ENCODE results near the gene ZNF543.
"Not testable (repeated sequence)": the region's sequence is repeated elsewhere in the genome, so short reads cannot be mapped to it uniquely, and the experiment has no call there.

Gene ZNF543

DNA sequence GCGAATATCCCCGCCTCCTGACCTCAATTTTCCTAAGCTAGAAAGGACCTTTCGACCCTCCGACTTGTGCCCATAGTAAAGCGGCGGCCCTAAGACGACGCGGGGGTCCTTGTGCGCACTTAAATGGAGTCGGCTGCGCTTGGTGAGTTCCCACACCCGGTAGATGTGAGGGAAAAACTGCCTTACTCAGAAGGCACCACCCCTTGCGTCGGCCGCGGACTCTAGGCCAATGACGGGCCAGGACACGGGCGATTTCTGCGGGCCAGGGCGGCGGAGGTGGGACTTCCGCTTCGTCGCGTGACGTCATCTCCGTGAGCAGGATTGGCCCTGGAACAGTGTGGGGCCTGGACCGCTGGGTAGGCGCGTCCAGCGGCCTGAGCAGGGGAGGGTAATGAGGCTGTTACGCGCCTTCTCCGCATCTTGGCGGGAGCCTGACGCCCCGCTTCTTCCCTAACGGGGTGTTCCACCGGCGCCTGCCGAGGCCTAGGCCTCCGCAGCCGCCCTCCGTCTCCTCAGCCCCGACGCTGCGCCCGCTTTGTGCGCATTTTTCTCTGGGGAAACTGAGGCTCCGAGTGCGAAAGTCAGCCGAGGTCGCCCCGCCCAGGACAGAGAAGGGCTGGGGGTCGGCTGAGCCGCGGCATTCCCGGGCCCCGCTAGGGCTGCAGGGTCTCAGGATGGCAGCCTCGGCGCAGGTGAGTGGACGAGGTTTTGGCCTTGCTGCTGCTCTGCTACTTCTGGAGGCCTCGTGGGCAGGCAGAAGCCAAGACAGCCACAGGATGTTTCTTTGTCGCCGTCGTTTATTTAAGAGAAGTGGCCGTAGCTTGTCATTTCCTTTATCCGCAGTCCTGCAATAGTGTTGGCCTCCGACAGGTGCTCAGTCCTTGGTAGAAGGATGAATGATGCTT lies at the start of gene ZNF543:
Gene ZNF543 (plus strand): TSS at position 293 of the 905 bp plus-strand sequence. CDS start 382 bp downstream, at position 675.
- peak; percentile 89 for DNase-seq

DNA sequence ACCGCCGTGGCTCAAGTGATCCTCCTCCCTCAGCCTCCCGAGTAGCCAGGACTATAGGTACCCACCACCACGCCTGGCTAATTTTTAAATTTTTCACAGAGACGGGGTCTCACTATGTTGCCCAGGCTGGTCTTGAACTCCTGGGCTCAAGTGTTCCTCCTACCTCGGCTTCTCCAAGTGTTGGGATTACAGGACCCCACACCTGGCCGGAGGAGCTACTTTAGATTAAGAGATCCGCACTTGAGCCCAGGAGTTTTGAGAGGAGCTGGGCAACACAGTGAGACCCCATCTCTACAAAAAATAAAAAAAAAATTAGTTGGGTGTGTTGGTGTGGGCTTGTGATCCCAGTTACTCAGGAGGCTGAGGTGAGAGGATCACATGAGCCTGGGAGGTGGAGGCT lies 49.0 kb upstream of the ZNF543 start:
- no peak for DNase-seq

DNA sequence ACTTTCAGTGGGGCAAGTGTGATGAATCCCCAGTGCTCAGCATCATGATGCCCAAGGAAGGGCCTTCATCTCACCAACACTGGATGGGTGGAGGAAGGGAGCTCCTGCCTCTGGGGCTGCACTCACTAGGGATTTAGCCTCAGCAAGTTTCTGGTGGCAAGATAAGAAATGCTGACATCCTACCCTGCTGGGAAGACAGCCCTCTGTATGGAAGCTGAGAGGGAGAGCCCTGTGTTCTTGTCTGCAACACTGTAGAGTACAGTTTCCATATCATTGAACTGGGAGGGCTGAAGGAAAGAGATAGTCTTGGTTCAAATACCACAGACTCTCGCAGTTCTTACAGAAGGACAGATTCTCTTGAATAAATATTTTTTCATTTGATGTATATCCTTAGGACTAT lies 47.3 kb upstream of the ZNF543 start:
- DNase-seq, result no peak

DNA sequence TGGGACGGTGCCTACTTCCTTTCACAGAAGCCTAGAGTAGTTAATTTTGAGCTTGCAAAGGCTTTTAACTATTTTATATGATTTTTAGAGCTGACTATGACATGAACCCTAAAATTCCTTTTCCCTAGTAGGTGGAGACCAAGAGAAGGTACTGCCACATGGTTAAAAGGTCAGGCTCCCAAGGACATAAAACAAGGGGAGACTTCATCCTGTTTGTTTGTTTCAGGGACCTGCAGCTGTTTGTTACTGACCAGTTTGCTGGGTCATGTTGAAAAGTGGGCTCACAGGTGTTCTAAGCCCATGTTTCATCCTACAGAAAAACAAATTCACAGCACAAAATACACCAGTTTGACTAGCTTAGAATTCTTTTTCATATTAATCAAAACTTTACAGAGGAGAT lies 43.8 kb upstream of the ZNF543 start:
- no peak for DNase-seq

DNA sequence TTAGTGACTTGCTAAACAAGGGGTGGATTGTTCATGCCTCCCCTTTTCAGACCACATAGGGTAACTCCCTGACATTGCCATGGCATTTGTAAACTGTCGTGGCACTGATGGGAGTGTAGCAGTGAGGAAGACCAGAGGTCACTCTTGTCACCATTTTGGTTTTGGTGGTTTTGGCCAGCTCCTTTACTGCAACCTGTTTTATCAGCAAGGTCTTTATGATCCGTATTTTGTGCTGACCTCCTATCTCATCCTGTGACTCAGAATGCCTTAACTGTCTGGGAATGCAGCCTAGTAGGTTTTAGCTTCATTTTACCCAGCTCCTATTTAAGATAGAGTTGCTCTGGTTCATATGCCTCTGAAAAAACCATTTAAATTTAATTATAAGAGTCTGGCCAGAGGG lies 41.8 kb upstream of the ZNF543 start:
- not testable (repeated sequence) for DNase-seq

DNA sequence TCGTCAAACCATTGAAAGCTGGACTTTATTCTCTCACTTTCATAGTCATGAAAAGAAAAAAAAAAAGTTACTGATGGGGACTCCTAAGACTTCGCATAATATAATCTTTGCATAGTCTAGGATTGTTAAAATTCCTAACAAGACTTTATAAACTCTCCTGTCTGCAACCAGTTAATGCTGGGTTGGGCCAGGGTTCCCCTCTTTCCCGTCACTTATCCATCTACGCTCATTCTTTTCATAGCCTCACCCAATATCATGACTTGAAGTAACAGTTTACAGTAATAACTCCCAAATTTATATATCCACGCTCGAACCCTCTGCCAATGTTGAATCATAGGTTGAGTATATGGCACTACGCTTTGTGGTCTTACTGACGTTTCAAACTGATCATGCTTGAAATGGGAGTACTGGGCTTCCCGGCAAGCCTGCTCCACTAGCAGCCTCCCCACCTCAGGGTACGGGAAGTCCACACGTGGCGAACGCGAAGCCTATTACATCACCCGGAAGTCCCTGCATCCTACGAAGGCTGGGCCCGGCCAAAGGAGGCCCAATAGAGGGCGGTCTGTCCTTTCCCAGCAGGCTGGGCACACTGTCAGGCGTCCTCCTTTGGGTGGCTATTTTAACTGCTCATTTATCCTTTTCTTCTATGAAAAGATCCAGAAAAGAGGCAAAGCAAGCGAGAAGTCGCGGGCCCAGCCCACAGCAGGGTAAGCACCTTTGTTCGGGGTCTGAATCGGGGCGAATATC lies 40.7 kb upstream of the ZNF543 start:
- peak; percentile 89 for DNase-seq

DNA sequence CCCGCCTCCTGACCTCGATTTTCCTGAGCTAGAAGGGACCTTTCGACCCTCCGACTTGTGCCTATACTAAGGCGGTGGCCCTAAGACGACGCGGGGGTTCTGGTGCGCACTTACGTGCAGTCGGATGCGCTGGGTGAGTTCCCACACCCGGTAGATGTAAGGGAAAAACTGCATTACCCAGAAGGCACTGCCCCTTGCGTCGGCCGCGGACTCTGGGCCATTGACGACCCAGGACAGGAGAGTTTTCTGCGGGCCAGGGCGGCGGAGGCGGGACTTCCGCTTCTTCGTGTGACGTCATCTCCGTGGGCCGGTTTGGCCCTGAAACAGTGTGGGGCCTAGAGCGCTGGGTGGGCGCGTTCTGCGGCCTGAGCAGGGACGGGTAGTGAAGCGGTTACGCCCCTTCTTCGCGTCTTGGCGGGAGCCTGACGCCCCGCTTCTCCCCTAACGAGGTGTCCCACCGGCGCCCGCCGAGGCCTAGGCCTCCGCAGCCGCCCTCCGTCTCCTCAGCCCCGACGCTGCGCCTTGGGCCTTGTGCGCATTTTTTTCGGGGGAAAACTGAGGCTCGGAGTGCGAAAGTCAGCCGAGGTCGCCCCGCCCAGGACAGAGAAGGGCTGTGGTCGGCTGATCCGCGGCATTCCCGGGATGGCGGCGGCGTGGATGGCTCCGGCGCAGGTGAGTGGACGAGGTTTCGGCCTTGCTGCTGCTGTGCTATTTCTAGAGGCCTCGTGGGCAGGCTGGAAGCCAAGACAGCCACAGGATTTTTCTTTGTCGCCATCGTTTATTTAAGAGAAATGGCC lies 39.9 kb upstream of the ZNF543 start, which contains the start of gene ZNF460:
Gene ZNF460 (plus strand): TSS at position 321 of the 797 bp plus-strand sequence. CDS start 322 bp downstream, at position 643.
- DNase-seq, result peak; percentile 92

DNA sequence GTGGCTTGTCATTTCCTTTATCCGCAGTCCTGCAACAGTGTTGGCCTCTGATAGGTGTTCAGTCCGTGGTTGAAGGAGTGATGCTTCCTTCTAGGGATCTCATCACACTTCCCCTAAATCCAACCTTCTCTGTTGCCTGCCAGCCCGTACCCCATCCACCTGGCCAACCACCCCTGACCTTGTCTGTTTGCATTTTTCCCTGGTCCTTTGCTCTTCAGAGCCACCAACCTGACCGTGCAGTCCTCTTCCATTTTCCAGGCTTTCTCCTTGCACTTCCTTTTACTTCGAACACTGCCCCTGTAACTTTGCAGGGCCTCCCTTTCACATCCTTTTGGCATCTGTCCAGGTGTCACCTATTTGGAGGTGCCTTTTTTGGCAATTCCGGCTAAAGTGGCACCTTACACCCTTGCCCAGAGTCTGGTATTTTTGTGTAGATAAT lies 39.3 kb upstream of the ZNF543 start:
- DNase-seq, result no peak

DNA sequence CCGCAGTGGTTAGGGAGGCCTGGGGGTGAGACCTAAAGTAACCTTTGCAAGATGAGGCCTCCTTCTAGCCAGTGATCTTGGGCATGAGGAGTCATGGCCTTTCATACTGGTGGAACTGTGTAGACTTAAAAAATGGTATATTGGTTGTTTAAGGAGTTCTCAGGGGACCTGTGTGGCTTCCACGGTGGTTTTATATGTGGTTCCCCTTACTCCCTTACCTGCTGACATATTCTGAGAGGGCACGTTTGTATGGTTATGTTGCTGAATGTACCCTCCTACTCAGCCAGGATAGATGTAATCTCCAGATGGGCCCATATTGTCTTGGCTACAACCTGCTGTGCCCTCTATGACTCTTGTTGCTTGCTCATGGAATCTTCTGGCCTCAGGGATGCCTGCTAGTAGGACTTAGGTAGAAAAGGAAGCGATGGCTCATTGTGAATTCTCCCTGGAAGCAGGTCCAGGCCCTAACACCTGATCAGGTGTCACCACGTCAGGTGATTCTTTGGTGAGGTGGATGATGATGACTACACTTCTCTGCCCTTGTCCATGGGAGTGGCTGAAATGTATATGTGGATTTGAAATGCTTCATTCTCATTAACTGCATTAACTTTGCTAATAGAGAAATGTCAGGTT lies 38.1 kb upstream of the ZNF543 start:
- DNase-seq, result no peak

DNA sequence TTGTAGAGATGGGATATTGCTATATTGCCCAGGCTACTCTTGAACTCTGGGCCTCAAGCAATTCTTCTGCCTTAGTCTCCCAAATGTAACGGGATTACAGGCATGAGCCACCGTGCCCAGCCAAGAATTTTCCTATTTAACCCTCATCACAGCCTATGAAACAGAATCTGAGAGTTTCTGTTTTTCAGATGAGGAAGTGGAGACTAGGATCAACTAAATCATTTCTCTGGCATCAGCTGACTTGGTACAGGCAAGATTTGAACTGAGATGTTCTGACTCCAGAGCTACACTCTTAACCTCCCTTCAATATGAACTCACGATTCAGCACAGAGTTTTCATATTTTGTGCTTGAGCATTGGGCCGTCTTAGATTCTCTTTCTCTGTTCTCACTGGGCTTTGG lies 31.9 kb upstream of the ZNF543 start:
- no peak for DNase-seq

DNA sequence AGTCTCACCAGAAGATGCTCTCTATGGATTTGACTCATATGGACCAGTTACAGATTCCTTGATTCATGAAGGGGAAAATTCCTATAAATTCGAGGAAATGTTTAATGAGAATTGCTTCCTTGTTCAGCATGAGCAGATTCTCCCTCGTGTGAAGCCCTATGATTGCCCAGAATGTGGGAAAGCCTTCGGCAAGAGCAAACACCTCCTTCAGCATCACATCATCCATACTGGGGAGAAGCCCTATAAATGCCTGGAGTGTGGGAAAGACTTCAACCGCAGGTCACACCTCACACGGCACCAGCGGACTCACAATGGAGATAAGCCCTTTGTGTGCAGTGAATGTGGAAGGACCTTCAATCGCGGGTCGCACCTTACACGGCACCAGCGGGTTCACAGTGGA lies 29.3 kb upstream of the ZNF543 start:
- no peak for DNase-seq

DNA sequence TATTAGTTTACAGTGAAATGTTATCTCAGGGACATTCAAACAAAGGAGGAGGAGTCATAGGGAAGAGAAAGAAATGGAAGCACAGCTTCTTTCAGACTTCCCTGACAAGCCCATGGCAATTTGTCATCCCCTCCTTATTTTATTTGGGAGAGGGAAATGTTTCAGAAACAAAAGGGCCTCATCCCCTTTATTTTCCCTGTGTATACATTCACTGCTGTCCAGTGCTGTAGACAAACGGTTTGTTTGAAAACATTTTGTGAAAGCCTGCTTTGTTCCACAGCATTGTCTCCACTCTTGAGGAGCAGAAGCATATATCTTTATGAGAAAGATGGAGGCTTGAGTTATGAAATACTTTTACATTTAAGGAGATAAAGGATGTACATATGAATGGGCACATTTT lies 27.7 kb upstream of the ZNF543 start:
- DNase-seq, result no peak

DNA sequence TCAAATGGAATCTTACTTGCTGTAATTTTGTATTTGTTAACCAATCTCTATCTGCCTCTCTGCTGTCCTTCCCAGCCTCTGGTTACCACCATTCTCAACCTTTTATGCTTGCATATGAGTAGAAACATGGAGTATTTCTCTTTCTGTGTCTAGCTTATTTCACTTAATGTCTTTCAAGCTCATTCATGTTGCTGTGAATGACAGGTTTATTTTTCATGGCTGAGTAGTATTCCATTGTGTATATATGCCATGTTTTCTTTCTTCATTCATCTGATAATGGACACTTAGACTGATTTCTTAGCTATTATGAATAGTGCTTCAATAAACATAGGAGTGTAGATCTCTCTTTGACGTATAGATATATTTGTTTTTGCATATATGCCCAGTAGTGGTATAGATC lies 26.6 kb upstream of the ZNF543 start:
- no peak for DNase-seq

DNA sequence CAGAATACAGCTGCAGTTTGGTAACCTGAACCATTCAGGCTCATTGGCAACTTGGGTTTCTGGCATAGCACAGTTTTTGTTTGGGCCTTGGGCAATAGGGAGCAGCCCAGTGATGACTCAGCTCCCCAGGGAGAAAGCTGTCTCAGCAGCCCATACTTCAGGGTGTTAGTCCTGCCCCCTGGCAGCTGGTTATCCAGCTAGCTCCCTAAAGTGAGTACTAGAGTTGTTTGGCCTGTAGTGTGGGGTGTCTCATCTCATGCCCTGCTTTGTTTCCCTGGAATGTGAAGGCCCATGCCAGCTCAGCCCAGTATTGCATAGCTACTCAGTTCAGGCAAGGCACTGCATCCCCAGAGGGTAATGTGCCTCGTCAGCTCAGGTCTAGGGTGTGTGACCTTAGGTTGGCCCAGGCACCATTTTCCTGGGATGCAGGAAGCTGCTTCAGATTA lies 18.2 kb upstream of the ZNF543 start:
- no peak for DNase-seq

DNA sequence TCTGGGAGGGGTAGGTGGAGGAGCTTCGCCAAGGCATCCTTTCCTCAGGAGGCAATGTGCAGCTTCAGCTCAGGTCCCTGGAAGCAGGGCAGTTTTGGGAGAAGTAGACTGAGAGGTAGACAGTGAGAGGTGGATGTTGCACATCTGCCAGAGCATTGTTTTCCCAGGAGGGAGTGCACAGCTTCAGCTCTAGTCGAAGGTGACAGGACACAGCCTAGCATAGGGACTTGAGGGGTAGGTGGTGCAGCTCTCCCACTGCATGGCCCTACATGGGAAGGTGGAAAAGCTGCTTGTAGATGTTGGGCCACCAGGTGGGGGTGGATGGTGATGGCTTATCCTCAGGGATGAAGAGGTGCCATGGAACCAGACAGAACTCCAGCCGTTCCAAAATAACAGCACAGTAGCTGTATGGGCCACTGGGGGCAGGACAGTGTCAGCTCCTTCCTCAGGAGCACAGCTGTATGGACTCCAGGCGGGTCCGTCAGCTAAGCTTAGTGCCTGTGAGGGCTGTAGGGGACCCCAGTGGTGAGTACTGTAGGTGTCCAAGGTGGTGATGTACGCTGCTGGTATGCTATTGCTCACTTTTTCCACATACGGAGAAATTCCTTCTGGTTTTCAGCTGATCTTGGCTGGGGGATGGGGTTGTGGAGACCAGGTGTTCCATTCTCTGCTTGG lies 17.4 kb upstream of the ZNF543 start:
- no peak for DNase-seq

DNA sequence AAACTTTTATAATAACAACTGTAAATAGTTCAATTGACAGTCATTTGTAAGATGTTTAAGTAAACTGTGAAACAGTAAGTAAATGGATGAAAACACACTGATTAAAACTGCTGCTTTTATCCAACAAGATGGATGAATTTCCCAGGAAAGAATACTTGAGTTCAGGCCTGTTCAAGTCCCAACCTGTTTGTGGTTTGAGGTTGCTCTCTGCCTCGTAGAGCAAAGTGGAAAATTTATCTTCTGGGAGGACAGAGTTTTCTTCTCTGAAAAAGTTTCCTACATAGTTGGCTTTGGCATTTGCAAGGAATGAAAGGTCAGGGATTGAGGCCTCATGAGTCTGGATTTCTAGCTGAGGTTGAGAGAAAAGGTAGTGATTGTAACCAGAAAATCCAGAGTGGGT lies 15.2 kb upstream of the ZNF543 start:
- no peak for DNase-seq

DNA sequence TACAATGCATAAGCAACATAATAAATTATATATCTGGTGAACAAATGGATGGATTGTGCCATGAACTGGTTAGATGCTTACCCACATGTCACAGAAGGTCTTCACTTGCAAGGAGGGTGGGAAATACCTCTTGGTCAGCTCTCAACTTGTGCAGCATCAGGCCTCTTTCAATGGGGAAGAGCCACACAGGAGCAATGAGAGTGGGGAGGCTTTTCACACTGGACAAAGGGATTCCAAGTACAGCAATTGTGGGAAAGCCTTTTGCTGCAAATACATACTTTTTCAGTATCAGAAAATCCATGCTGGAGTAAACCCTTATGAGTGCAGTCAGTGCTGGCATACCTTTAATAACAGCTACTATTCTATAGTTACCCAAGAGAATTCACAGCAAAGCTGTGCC lies 11.8 kb upstream of the ZNF543 start:
- no peak for DNase-seq

DNA sequence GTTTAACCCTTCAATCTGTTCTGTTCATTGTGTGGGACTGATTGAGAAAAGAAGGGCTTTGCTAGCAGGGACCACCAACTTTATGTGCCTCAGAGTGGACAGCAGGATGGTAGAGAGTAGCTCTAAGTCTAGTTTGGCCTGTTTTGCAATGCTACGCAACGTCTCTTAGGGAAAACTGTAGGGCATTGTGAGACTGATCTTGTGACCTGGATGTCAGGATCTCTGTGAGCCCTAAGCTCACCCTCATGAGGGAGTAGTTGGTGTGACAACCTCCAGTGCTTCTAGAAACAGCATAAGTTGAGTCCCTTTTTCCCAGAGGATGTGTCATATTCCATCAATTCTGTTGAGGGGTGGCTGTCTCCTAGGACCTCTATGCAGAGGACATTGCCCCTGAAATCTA lies 9.5 kb upstream of the ZNF543 start:
- DNase-seq, result no peak

DNA sequence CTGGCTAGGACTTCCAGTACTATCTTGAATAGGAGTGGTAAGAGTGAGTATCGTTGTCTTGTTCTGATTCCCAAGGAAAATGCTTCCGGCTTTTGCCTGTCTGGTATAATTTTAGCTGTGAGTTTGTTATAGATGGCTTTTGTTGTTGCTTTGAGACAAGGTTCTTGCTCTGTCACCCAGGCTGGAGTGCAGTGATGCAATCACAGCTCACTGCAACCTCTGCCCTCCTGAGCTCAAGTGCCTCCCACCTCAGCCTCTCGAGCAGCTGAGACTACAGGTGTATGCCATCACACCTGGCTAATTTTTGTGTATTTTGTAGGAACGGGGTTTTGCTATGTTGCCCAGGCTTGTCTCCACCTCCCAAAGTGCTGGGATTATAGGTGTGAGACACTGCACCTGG lies 6.1 kb upstream of the ZNF543 start:
- peak; percentile 3 for DNase-seq

DNA sequence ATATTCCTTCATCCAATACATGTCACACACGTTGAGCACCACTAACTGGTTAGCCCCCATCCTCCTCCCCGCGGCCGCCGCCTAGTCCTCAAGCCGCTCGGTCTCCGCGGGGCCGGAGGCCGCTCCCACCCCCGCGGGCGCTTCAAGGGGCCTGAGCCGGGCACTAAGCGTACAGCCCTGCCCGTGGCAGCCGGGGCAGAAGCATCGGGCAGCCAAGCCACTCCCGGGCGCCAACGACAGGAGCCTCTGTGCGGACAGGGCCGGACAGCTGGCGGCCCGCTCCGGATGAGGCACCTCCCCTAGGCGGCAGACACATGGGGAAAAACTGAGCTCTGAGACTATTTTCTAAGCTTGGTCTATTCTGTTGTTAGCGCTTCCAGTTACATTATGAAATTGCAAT lies 2.8 kb upstream of the ZNF543 start:
- no peak for DNase-seq

DNA sequence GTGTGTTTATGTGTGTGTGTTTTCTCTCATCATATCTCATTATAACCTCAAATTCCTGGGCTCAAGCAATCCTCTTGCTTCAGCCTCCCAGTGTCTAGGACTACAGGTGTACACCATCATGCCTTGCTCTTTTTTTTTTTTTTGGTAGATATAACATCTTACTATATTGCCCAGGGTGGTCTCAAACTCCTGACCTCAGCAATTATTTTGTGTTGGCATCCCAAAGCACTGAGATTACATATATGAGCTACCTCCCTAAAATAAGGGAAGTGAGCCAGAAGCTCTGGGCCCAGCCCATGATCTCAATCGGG lies 448 bp upstream of the ZNF543 start:
- no peak for DNase-seq

DNA sequence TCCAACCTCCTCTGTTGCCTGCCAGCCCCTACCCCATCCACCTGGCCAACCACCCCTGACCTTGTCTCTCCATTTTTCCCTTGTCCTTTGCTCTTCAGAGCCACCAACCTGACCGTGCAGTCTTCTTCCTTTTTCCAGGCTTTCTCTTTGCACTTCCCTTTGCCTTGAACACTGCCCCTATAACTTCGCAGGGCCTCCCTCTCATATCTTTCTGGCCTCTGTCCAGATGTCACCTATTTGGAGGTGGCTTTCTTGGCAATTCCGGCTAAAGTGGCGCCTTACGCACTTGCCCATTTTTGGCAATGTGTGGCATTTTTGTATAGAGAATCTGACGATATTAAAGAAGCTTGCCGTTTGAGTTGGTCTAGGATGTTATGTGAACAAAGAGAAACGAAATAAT lies 844 bp downstream of the ZNF543 start:
- no peak for DNase-seq
